ENCODE results near the gene ADAMTS18. TPM values are rescaled to one million over a fixed set of nuclear protein-coding genes. Genes with fewer than 3 reads are reported as not detected.
"Not testable (repeated sequence)": the region's sequence is repeated elsewhere in the genome, so short reads cannot be mapped to it uniquely, and the experiment has no call there.

The ADAMTS18 gene
- total RNA-seq, 2 donors from 2014 or later: not detected

DNA sequence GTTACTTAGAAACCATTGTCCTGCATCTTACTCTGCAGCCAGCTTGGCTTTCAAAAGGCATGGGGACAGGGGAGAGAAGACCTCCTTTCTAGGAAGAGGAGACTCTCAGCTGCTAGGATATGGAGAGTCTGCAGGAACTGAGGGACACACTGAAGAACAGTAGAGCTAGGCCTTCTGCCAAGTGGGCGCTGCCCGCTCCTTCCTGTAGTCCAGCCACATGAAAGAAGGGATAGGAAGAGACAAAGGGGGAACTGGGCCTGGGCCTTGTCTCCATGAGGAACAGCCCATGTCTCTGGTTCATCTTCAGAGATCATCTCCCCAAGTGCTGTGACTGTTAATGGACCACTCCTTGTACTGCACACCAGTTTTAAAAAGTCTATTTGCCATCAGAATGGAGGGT is 157.3 kb downstream of the ADAMTS18 start:
- no peaks in the 10 kb centered on the region for H3K27me3 ChIP-seq
- TF ChIP-seq, protein P1, sequence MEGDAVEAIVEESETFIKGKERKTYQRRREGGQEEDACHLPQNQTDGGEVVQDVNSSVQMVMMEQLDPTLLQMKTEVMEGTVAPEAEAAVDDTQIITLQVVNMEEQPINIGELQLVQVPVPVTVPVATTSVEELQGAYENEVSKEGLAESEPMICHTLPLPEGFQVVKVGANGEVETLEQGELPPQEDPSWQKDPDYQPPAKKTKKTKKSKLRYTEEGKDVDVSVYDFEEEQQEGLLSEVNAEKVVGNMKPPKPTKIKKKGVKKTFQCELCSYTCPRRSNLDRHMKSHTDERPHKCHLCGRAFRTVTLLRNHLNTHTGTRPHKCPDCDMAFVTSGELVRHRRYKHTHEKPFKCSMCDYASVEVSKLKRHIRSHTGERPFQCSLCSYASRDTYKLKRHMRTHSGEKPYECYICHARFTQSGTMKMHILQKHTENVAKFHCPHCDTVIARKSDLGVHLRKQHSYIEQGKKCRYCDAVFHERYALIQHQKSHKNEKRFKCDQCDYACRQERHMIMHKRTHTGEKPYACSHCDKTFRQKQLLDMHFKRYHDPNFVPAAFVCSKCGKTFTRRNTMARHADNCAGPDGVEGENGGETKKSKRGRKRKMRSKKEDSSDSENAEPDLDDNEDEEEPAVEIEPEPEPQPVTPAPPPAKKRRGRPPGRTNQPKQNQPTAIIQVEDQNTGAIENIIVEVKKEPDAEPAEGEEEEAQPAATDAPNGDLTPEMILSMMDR (IDR thresholded peaks at IDR 0.05): no peak
- no peak for DNase-seq (ENCODE audit: low spot score)

DNA sequence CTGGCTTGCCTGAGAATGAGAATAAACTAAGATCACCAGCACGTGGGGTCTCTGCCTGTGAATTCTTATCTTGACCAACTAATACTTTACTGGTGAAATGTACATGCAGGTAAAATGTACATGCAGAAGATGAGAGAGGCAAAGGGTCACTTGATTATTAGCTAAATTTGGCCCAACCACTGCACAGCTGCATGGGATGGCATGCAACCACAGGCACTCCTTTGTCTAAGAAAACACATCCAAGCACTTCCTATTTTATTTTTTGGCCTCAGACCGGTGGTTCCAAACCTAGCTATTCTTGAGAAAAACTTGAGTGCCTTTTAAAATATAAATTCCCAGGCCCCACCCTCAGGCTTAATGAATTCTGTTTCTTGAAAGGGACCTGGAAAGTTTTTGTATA is 157.7 kb downstream of the ADAMTS18 start:
- Histone ChIP-seq H3K36me3 (no peaks in the 10 kb centered on the region), H3K4me3 (no peak overlapping the region), H3K27ac (no peak overlapping the region), H3K4me1 (no peaks in the 10 kb centered on the region), H3K27me3 (no peaks in the 10 kb centered on the region), H3K9me3 (no peaks in the 10 kb centered on the region)
- TF ChIP-seq, protein P1 (IDR thresholded peaks at IDR 0.05): no peak
- DNase-seq (ENCODE audit: low spot score): no peak

More for the DNA sequence above, 157.3 kb downstream of the ADAMTS18 start:
- H3K4me1 ChIP-seq: no peaks in the 10 kb centered on the region
- no peak overlapping the region for H3K4me3 ChIP-seq
- H3K36me3 ChIP-seq: no peaks in the 10 kb centered on the region
- no peak overlapping the region for H3K27ac ChIP-seq
- H3K9me3 ChIP-seq: no peaks in the 10 kb centered on the region

DNA sequence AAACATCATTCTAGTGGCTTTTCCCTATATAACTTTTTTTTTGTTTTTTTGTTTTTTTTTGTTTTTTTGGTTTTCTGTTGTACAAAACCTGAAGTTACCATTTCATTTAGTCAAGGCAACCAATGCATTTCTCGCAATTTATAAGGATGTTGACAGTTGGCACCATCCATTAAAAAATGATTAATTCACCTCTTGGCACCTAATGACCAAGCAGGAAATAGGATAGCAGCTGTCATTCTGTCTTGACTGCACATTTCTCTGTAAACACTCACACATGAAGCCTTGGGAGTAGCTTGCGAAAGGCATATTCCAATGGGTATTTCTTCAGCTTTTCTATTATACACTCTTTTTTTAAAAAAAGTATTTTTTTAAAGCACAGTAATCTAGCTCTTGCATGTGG is 158.2 kb downstream of the ADAMTS18 start:
- Histone ChIP-seq H3K36me3 (no peaks in the 10 kb centered on the region), H3K27me3 (no peaks in the 10 kb centered on the region), H3K9me3 (no peaks in the 10 kb centered on the region), H3K4me3 (no peak overlapping the region), H3K4me1 (no peaks in the 10 kb centered on the region), H3K27ac (no peak overlapping the region)
- no peak for DNase-seq (ENCODE audit: low spot score)
- TF ChIP-seq, protein P1 (IDR thresholded peaks at IDR 0.05): no peak

DNA sequence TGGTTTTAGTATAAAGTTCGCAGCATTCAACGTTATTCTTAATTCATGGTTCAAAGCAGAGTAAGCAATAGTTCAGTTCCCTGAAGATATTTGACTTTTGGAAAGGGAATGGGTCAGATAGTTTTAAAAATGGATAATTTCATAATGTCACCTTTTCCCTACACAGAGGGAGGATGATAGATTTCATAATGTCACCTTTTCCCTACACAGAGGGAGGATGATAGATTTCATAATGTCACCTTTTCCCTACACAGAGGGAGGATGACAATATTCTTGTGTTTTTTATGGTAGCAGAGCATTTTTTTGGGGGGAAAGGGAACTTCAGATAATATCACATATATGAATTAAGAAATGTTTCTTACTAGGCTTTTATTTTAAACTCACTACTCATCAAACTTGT is 159.5 kb downstream of the ADAMTS18 start:
- not testable (repeated sequence) for H3K27me3 ChIP-seq; H3K4me1 ChIP-seq; H3K4me3 ChIP-seq; H3K9me3 ChIP-seq; DNase-seq (ENCODE audit: low spot score); H3K36me3 ChIP-seq; H3K27ac ChIP-seq

DNA sequence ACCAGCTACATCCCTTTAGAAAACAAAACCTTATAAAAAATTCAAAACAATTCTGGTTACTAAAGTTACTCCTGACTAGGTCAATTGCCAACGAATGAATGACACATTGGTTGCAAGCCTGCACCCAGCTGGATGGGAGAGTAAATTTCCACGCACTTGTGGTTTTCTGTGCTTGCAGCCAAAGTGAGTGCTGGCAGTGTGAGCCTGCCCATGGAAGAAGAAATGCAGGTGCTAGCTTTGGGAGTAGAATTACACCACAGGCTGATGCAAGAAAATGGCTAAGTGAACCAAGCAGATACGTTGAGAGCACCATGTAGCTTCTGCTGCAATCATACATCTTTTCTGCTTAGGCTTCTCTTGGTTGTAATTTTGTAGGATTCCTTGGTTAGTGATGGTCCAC is 161.0 kb downstream of the ADAMTS18 start:
- H3K9me3 ChIP-seq: peaks cover 0 to 5% of the 10 kb centered on the region in 2 donors
- no peaks in the 10 kb centered on the region for H3K36me3 ChIP-seq
- H3K27ac ChIP-seq: no peak overlapping the region
- no peak overlapping the region for H3K4me3 ChIP-seq
- TF ChIP-seq, protein P1 (IDR thresholded peaks at IDR 0.05): no peak
- no peak for DNase-seq (ENCODE audit: low spot score)
- H3K4me1 ChIP-seq: no peaks in the 10 kb centered on the region
- H3K27me3 ChIP-seq: no peaks in the 10 kb centered on the region

DNA sequence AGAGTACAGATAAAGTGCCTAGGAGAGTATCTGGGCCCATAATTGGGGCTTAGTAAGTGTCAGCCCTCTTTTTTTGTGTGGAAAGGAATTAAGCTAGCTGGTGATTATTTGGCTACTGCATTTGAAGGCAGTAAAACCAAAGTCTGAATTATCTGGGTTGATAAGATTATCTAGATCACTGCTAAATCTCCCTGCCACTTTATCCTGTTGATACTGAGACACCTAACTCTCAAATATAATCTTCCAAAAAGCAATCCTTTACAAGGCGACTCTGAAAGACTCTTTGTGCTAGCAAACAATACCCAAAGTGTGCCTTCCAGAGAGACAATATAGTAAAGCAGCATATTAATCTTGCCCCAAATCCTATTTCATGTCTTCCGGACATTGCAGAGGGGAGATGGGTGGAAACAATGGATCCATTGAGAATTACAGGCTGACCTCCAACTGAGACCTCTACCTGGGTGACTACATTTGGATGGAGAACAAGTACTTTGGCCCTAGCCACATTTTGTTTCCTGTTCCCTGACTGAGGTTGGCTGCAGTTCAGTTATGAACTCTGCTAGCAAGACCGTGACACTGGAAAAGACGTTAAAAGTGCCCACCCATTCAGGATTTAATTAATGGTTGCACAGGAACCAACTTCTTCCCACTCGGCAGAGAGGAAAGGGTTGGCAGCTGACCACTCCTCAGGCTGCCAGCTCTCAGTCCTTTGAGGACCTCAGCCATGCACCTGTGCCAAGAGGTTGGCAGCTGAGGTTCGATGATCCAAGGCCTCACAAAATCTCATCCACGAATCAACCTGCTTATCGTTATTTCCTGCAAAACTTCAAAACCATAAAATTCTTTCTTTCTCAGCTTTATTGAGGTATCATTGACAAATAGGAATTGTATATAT is 163.1 kb downstream of the ADAMTS18 start:
- DNase-seq (ENCODE audit: low spot score): no peak
- Histone ChIP-seq H3K4me3 (no peak overlapping the region), H3K9me3 (peaks cover 0 to 5% of the 10 kb centered on the region in 2 donors), H3K36me3 (no peaks in the 10 kb centered on the region), H3K4me1 (no peaks in the 10 kb centered on the region), H3K27me3 (no peaks in the 10 kb centered on the region), H3K27ac (no peak overlapping the region)
- TF ChIP-seq, protein P1 (IDR thresholded peaks at IDR 0.05): no peak

DNA sequence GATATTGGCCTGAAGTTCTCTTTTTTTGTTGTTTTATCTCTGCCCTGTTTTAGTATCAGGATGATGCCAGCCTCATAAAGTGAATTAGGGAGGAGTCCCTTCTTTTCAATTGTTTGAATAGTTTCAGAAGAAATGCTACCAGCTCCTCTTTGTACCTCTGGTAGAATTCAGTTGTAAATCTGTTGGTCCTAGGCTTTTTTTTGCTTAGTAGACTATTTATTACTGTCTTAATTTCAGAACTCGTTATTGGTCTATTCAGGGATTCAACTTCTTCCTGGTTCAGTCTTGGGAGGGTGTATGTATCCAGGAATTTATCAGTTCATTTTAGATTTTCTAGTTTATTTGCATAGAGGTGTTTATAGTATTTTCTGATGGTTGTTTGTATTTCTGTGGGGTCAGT is 168.6 kb downstream of the ADAMTS18 start:
- DNase-seq (ENCODE audit: low spot score); H3K36me3 ChIP-seq; H3K27ac ChIP-seq; H3K4me1 ChIP-seq; H3K4me3 ChIP-seq; H3K27me3 ChIP-seq; H3K9me3 ChIP-seq: not testable (repeated sequence)

All from right atrium auricular region (tissue), 2 donors.